T-helper 22 cell (primary cell): ENCODE data around the gene SLC38A5.
"Not testable (repeated sequence)": the region's sequence is repeated elsewhere in the genome, so short reads cannot be mapped to it uniquely, and the experiment has no call there.

Experiments
- DNase-seq: peaks from one replicate; pipeline ENCODE4 v3.0.0-alpha.2; 2020; ENCODE audit warnings: low read depth

Gene SLC38A5

GRCh38 chrX:48470110-48470832 is at the start of gene SLC38A5:
Gene SLC38A5 (minus strand): TSS chrX:48470260. CDS start chrX:48467924, 2,336 bp downstream.
- no peak for DNase-seq

DNA sequence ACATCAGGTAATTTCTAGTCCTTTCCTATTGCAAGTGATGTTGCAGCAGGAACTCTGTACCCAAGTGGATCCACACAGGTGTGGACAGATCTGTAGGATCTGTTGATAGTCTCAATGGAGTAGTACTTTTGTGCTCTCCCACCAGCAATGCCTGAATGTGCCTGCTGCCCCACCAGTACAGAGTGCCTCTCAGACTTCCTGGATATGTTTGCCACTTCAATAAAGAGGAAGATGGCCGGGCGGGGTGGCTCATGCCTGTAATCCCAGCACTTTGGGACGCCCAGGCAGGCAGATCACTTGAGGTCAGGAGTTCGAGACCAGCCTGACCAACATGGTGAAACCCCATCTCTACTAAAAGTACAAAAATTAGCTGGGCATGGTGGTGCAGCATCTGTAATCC is 49.4 kb upstream of the SLC38A5 start:
- not testable (repeated sequence) for DNase-seq

GRCh38 chrX:48516987-48517386 is 46.9 kb upstream of the SLC38A5 start:
- DNase-seq: no peak

GRCh38 chrX:48516285-48516684 is 46.2 kb upstream of the SLC38A5 start:
- no peak for DNase-seq

GRCh38 chrX:48515842-48516241 is 45.8 kb upstream of the SLC38A5 start:
- no peak for DNase-seq

GRCh38 chrX:48514868-48515460 is 44.9 kb upstream of the SLC38A5 start:
- DNase-seq: no peak

DNA sequence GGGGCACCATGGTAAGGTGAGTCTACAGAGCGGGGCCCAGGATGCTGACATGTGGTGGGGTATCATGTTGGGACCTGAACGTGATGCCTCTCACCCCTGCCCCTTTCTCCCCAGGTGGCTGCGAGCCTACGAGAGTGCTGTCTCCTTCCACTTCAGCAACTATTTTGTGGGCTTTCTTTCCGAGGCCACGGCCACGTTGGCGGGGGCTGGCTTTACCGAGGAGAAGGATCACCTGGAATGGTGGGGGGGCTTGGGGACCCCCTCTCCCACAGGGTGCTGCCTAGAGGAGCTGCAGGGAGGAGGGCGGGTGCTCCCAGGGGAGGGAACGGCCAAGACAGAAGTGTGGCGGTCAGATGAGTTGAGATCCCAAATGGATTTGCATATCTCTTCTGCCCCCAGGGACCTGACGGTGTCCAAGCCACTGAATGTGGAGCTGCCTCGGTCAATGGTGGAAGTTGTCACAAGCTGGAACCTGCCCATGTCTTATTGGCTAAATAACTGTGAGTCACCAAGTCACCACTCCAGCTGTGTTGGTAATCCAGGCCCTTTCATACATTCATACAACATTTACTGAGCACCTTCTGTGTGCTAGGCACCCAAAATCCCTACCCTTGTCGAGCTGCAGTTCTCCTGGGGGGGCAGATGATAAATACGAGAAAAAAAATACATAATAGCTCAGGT is 44.2 kb upstream of the SLC38A5 start:
- no peak for DNase-seq

GRCh38 chrX:48513670-48514069 is 43.6 kb upstream of the SLC38A5 start:
- DNase-seq: no peak

GRCh38 chrX:48512371-48512935 is 42.4 kb upstream of the SLC38A5 start:
- DNase-seq: no peak

DNA sequence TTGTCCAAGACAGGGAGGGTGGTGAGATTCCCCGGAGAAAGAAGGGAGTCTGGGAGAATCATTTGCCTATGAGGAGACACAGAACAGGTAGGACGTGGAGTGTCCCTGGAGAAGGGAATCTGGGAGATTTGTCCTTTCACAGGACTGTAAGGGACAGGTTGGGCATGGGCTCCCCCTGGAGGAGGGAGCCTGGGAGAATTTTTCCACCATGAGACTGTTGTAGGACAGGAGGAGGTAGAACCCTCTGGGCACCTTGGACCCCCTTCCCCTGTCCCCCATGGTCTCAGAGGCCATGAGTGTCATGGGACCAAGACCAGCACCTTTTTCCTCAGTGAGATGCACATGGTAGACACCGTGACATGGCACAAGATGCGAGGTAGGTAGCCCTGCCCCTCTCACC is 41.5 kb upstream of the SLC38A5 start:
- DNase-seq: no peak

- DNase-seq: no peak
These were observed 39.6 kb upstream of the SLC38A5 start for GRCh38 chrX:48509619-48510018.

- no peak for DNase-seq
These were observed 39.2 kb upstream of the SLC38A5 start for GRCh38 chrX:48509245-48509590.

DNA sequence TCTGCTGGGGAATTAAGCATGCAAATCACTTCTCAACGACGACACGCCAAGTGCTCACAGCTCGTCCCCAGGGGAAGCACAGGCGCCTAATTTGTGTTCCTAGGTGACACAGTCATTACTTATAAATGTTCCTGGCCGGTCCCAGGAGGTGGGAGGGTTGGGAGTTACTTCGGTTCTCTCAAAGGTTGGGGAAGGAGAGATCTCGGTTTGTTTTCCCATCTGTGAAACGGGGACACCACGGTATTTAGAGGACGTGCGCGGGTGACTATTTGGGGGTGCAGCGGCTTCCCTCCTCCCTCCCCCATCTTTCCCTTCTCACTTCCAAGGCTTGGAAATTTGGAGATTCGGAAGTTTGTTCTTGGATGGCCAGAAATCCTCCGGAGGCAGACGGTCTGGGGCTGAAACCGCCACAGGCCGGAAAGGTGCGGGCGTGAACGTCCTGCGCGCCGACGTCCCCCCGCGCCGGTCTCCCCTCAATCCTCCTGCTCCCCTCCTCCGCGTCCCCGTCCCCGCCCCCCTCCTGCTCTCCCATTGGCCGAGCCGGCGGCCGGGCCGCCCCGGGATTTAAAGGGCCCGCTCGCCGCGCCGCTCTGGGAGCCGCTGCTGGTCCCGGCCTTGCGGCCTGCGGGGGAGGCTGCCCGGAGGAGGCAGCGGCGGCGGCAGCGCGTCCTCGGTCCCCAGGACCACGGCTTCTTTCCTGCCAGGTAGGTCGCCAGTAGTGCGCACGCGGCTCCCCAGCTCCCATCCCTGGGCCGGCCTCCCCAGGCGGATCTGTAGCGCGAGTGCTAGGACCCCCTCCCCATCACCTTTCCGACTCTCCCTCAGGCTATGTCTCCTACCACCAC is 38.6 kb upstream of the SLC38A5 start, which contains the start of gene PORCN:
Gene PORCN (plus strand): TSS at position 593 of the 845 bp plus-strand sequence. CDS start 829 bp downstream, outside the sequence.
- peak; percentile 65 for DNase-seq

DNA sequence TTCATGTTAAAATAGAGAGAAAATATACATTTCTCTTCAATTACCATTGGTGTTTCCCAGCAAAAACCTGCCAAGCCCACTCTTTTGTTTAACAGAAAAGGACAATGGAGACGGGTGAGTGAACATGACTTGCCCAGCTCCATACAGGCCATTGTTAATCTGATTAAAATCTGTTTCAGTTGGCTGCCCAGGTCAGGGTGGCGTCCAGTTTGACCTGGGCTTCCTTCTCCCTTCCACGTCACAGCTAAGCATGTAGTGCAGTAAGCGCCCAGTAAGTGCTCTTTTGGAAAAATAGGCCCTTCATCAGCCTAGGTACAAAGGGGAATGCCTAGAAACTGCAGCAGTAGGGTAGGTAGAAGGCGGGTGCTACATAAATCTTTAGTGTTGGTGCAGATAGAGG is 37.2 kb upstream of the SLC38A5 start:
- DNase-seq: no peak

DNA sequence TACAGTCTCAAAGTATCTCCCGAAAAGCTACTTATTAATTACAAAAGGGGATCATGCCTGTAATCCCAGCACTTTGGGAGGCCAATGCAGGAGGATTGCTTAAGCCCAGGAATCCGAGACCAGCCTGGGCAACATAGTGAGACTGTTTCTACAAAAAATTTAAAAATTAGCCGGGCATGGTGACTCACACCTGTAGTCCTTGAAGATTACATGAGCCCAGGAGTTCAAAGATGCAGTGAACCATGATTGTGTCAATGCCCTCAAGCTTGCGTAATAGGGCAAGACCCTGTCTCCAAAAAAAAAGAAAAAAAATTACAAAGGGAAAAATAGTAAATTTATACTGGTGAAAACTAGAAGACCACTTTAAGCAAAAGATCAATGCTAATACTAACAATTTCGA is 35.4 kb upstream of the SLC38A5 start:
- DNase-seq: no peak

DNA sequence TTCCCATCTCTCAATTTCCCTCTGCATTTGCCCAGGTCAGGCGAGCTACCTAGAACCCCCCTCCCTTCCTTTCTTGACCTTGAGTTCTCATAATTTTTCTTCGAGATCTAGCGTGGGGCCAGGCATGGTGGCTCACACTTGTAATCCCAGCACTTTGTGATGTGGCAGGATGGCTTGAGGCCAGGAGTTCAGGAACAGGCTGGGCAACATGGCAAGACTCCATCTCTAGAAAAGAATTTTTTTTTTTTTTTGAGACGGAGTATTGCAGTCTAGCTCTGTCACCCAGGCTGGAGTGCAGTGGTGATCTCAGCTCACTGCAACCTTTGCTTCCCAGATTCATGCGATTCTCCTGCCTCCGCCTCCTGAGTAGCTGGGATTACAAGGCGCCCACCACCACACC is 34.2 kb upstream of the SLC38A5 start:
- DNase-seq: no peak

DNA sequence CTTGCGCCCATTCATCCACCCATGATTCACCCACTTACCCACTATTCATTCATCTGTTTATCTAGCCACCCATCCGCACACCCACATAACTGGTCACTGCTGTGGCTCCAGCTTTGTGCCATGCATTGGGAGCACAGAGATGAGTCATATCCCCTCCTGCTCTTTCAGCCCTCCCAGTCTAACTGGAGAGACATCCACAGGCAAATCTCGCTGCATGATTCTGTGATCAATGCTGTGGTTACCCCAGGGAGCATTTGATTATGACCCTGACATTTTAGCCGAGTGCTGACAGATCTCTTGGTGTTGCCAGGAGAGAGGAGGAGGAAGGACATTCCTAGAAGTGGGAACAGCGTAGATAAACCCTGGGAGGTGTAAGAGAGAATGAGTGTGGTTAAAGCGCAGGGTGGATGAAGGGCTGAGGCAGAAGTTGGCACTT is 28.3 kb upstream of the SLC38A5 start:
- DNase-seq: no peak

GRCh38 chrX:48497871-48498270 is 27.8 kb upstream of the SLC38A5 start:
- no peak for DNase-seq

DNA sequence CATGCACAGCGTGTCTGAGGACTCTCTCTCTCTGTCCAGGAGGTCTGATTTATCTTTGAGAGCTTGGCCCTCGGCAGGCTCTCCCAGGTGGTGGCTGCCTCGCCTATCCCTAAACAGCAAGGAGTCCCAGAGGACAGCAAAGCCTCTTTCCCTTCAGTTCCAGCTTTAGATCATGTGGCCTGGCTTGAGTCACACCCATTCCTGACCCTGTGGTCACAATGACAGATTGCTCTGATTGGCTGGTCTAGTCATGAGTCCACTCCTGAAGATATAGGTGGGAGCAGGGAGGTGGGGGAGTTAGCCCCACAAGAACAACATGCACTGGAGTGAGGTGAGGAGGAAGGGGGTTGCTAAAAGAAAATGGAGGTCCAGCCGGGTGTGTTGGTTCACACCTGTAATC is 26.6 kb upstream of the SLC38A5 start:
- DNase-seq: no peak

GRCh38 chrX:48493890-48494364 is 23.9 kb upstream of the SLC38A5 start:
- no peak for DNase-seq

- DNase-seq: no peak
These were observed 22.3 kb upstream of the SLC38A5 start for GRCh38 chrX:48492293-48492910.
